ENCODE data around the gene FSIP1.
A peak's percentile ranks its signal among the peaks of the same experiment; 100 is the strongest.

The FSIP1 gene

GRCh38 chr15:39746176-39746575, 36.5 kb downstream of the FSIP1 start:
- no peaks in the 10 kb centered on the region for H3K27me3 ChIP-seq (ENCODE audit: insufficient read depth, poor library complexity, severe bottlenecking)
- H3K27ac ChIP-seq (ENCODE audit: poor library complexity, severe bottlenecking), result no peak overlapping the region
- ATAC-seq (ENCODE audit: low read depth) (no peak), DNase-seq (ENCODE audit: low spot score) (no peak)
- no peaks in the 10 kb centered on the region for H3K9me3 ChIP-seq (ENCODE audit: severe bottlenecking)
- no peak for TF ChIP-seq CTCF (IDR thresholded peaks at IDR 0.05; ENCODE audit: poor library complexity, severe bottlenecking)
- no peaks in the 10 kb centered on the region; the same call in 1 of the 2 replicates for H3K36me3 ChIP-seq (ENCODE audit: low read depth)
- no peak overlapping the region for H3K4me3 ChIP-seq (ENCODE audit: severe bottlenecking)
- peaks cover 18% of the 10 kb centered on the region for H3K4me1 ChIP-seq (ENCODE audit: insufficient read depth, poor library complexity, severe bottlenecking)

GRCh38 chr15:39745415-39745814, 37.2 kb downstream of the FSIP1 start:
- Histone ChIP-seq H3K4me3 (ENCODE audit: severe bottlenecking) (no peak overlapping the region), H3K27ac (ENCODE audit: poor library complexity, severe bottlenecking) (no peak overlapping the region), H3K27me3 (ENCODE audit: insufficient read depth, poor library complexity, severe bottlenecking) (no peaks in the 10 kb centered on the region), H3K4me1 (ENCODE audit: insufficient read depth, poor library complexity, severe bottlenecking) (peaks cover 18% of the 10 kb centered on the region), H3K9me3 (ENCODE audit: severe bottlenecking) (no peaks in the 10 kb centered on the region), H3K36me3 (ENCODE audit: low read depth) (no peaks in the 10 kb centered on the region; the same call in 1 of the 2 replicates)
- ATAC-seq (ENCODE audit: low read depth) (peak; percentile 42; the same call in 1 of the 3 replicates), DNase-seq (ENCODE audit: low spot score) (no peak)
- TF ChIP-seq CTCF (IDR thresholded peaks at IDR 0.05; ENCODE audit: poor library complexity, severe bottlenecking), result no peak

- Histone ChIP-seq H3K4me3 (ENCODE audit: severe bottlenecking) (no peak overlapping the region), H3K36me3 (ENCODE audit: low read depth) (no peaks in the 10 kb centered on the region; the same call in 1 of the 2 replicates), H3K27ac (ENCODE audit: poor library complexity, severe bottlenecking) (no peak overlapping the region), H3K9me3 (ENCODE audit: severe bottlenecking) (no peaks in the 10 kb centered on the region), H3K4me1 (ENCODE audit: insufficient read depth, poor library complexity, severe bottlenecking) (peaks cover 18% of the 10 kb centered on the region), H3K27me3 (ENCODE audit: insufficient read depth, poor library complexity, severe bottlenecking) (no peaks in the 10 kb centered on the region)
- ATAC-seq (ENCODE audit: low read depth), result peak; percentile 18; the same call in 1 of the 3 replicates
- DNase-seq (ENCODE audit: low spot score), result no peak
- no peak for TF ChIP-seq CTCF (IDR thresholded peaks at IDR 0.05; ENCODE audit: poor library complexity, severe bottlenecking)
Measured at GRCh38 chr15:39744334-39745103, 38.1 kb downstream of the FSIP1 start.

GRCh38 chr15:39743611-39744010, 39.0 kb downstream of the FSIP1 start:
- Histone ChIP-seq H3K36me3 (ENCODE audit: low read depth) (no peaks in the 10 kb centered on the region; the same call in 1 of the 2 replicates), H3K9me3 (ENCODE audit: severe bottlenecking) (no peaks in the 10 kb centered on the region), H3K27me3 (ENCODE audit: insufficient read depth, poor library complexity, severe bottlenecking) (no peaks in the 10 kb centered on the region), H3K4me1 (ENCODE audit: insufficient read depth, poor library complexity, severe bottlenecking) (peaks cover 17% of the 10 kb centered on the region), H3K27ac (ENCODE audit: poor library complexity, severe bottlenecking) (no peak overlapping the region), H3K4me3 (ENCODE audit: severe bottlenecking) (no peak overlapping the region)
- ATAC-seq (ENCODE audit: low read depth) (no peak), DNase-seq (ENCODE audit: low spot score) (no peak)
- no peak for TF ChIP-seq CTCF (IDR thresholded peaks at IDR 0.05; ENCODE audit: poor library complexity, severe bottlenecking)

GRCh38 chr15:39741258-39741657, 41.4 kb downstream of the FSIP1 start:
- no peak for DNase-seq (ENCODE audit: low spot score)
- H3K27ac ChIP-seq (ENCODE audit: poor library complexity, severe bottlenecking), result no peak overlapping the region
- no peak for ATAC-seq (ENCODE audit: low read depth)
- TF ChIP-seq CTCF (IDR thresholded peaks at IDR 0.05; ENCODE audit: poor library complexity, severe bottlenecking), result no peak
- H3K9me3 ChIP-seq (ENCODE audit: severe bottlenecking), result no peaks in the 10 kb centered on the region
- no peaks in the 10 kb centered on the region for H3K4me1 ChIP-seq (ENCODE audit: insufficient read depth, poor library complexity, severe bottlenecking)
- H3K27me3 ChIP-seq (ENCODE audit: insufficient read depth, poor library complexity, severe bottlenecking), result no peaks in the 10 kb centered on the region
- no peaks in the 10 kb centered on the region for H3K36me3 ChIP-seq (ENCODE audit: low read depth)
- no peak overlapping the region for H3K4me3 ChIP-seq (ENCODE audit: severe bottlenecking)

Measured in RWPE2 (cell line).